B cell (primary cell): ENCODE measurements around the gene FRG2. TPM values are rescaled to one million over a fixed set of nuclear protein-coding genes. Genes with fewer than 3 reads are reported as not detected.
"Not testable (repeated sequence)": the region's sequence is repeated elsewhere in the genome, so short reads cannot be mapped to it uniquely, and the experiment has no call there.

Experiments
- ATAC-seq: fragments of 200-7000 bp; cut with Tn5 transposase; one replicate; pipeline ENCODE4 v1.10.0; 2021; ENCODE audit warnings: low read depth, mild to moderate bottlenecking, moderate number of reproducible peaks, moderate library complexity
- CTCF ChIA-PET: fragments of 350-600 bp; sonication (Branson Sonifier 250); formaldehyde crosslinking; loops from one replicate; lab custom pipeline; 2021; ENCODE audit warnings: antibody characterized with exemption, inconsistent platforms; lab: Charles Lee
- POLR2A ChIA-PET: fragments of 350-600 bp; sonication (Branson Sonifier 250); formaldehyde crosslinking; loops from one replicate; lab custom pipeline; 2021; ENCODE audit warnings: antibody characterized with exemption; lab: Charles Lee
- DNase-seq: peaks from one replicate; pipeline ENCODE4 v3.0.0; 2013
- H2AFZ ChIP-seq: 2 replicates; pipeline ENCODE4 v1.6.1; 2012; ENCODE audit warnings: mild to moderate bottlenecking, low read depth, low read length; ENCODE audit not compliant: insufficient read depth, poor library complexity, severe bottlenecking
- H3K27ac ChIP-seq, 2 donors: 1 replicate in 1 of 2; 2 replicates in 1 of 2; pipeline ENCODE4 v1.5.1; 2012 to 2013; ENCODE audit warnings: low read length in 2 of 2, mild to moderate bottlenecking in 2 of 2, moderate library complexity in 1 of 2
- H3K27me3 ChIP-seq, 4 experiments: fragments of 200-600 bp in 1 of 4; sonication (generic) in 1 of 4; replicated peaks in 1 of 4; 1 replicate in 2 of 4; 2 replicates in 2 of 4; pipeline versions ENCODE4 v1.6.1 to v1.7.0; 2013 to 2016; ENCODE audit warnings: low read length in 3 of 4, mild to moderate bottlenecking in 2 of 4, mixed read lengths in 1 of 4, moderate library complexity in 1 of 4; ENCODE audit not compliant: insufficient read depth in 4 of 4, control insufficient read depth in 3 of 4; ENCODE audit errors: control extremely low read depth in 1 of 4
- H3K36me3 ChIP-seq, 2 experiments: replicated peaks in 1 of 2; 1 replicate in 1 of 2; 2 replicates in 1 of 2; pipeline versions ENCODE4 v1.6.1 to v1.7.1; 2013; ENCODE audit warnings: low read length in 1 of 2; ENCODE audit not compliant: insufficient read depth in 2 of 2, control insufficient read depth in 1 of 2; ENCODE audit errors: control extremely low read depth in 1 of 2, extremely low read depth in 1 of 2
- H3K4me1 ChIP-seq, 2 donors: fragments of 200-600 bp in 1 of 2; sonication (generic) in 1 of 2; 1 replicate in 1 of 2; 2 replicates in 1 of 2; pipeline versions ENCODE4 v1.5.1 to v1.6.1; 2013 to 2017; ENCODE audit warnings: low read length in 2 of 2; ENCODE audit not compliant: control insufficient read depth in 2 of 2, insufficient read depth in 2 of 2
- H3K4me2 ChIP-seq: replicated peaks from 2 replicates; pipeline ENCODE3; 2012; ENCODE audit warnings: mild to moderate bottlenecking, low read depth, low read length; ENCODE audit not compliant: poor library complexity, severe bottlenecking
- H3K4me3 ChIP-seq, 5 experiments: fragments of 200-600 bp in 1 of 5; sonication (generic) in 1 of 5; 1 replicate in 3 of 5; 2 replicates in 2 of 5; pipeline versions ENCODE4 v1.5.1 to v1.7.0; 2011 to 2016; ENCODE audit warnings: low read length in 4 of 5, mild to moderate bottlenecking in 4 of 5, low read depth in 2 of 5, control low read depth in 1 of 5, moderate library complexity in 1 of 5; ENCODE audit not compliant: insufficient read depth in 1 of 5; ENCODE audit errors: control extremely low read depth in 1 of 5, extremely low read depth in 1 of 5
- H3K79me2 ChIP-seq: fragments of 200-600 bp; sonication (generic); one replicate; pipeline ENCODE4 v1.6.0; 2016; ENCODE audit warnings: low read length; ENCODE audit not compliant: control insufficient read depth, insufficient read depth
- H3K9ac ChIP-seq: fragments of 200-600 bp; sonication (generic); 2 replicates; pipeline ENCODE4 v1.6.1; 2017; ENCODE audit warnings: mild to moderate bottlenecking, low read length, moderate library complexity
- H3K9me3 ChIP-seq, 3 donors: one replicate each; pipeline versions ENCODE4 v1.6.1 to v1.7.1; 2013; ENCODE audit warnings: low read length in 2 of 3; ENCODE audit not compliant: control insufficient read depth in 2 of 3, insufficient read depth in 1 of 3; ENCODE audit errors: control extremely low read depth in 1 of 3
- H4K20me1 ChIP-seq: 2 replicates; pipeline ENCODE4 v1.6.0; 2012; ENCODE audit warnings: mild to moderate bottlenecking, low read length; ENCODE audit not compliant: insufficient read depth, control insufficient read depth, poor library complexity, severe bottlenecking
- H3K27ac Mint-ChIP-seq: one replicate; pipeline ENCODE4 v1.8.0; 2021; ENCODE audit warnings: mixed read lengths
- H3K27me3 Mint-ChIP-seq: one replicate; pipeline ENCODE4 v1.8.0; 2021; ENCODE audit warnings: mixed read lengths
- H3K4me1 Mint-ChIP-seq: one replicate; pipeline ENCODE4 v1.8.0; 2021; ENCODE audit warnings: mixed read lengths
- H3K4me3 Mint-ChIP-seq: one replicate; pipeline ENCODE4 v1.8.0; 2021; ENCODE audit warnings: mixed read lengths
- H3K9me3 Mint-ChIP-seq: one replicate; pipeline ENCODE4 v1.8.0; 2022; ENCODE audit warnings: mixed read lengths; ENCODE audit not compliant: insufficient read depth
- whole genome bisulfite sequencing: methylation state at CpG from one replicate; pipeline ENCODE4 v1.1.5; 2013; ENCODE audit warnings: missing lambda C conversion rate; ENCODE audit not compliant: insufficient coverage; 5-methylcytosine and 5-hydroxymethylcytosine counted together
- intact Hi-C: fragments of 100-400 bp; cut with micrococcal nuclease; formaldehyde crosslinking; loops from one replicate; pipeline ENCODE4 v1.10.0; 2022
- polyA plus RNA-seq: library from polyadenylated mRNA; depleted of rRNA; stranded (reverse); fragments of >200 nt; gene quantifications from 2 replicates; pipeline ENCODE4 v1.2.3, GENCODE V29; 2012
- total RNA-seq, 2 donors: library from RNA; stranded (reverse); fragments of 120-200 nt in 1 of 2; gene quantifications; 1 replicate in 1 of 2; 2 replicates in 1 of 2; pipeline versions ENCODE4 v1.2.3 to v1.2.4, GENCODE V29; 2013 to 2022

Gene FRG2
- total and polyA plus RNA-seq, 2 donors (not counting 1 experiment from before 2014, with no cell fraction given) = not detected

DNA sequence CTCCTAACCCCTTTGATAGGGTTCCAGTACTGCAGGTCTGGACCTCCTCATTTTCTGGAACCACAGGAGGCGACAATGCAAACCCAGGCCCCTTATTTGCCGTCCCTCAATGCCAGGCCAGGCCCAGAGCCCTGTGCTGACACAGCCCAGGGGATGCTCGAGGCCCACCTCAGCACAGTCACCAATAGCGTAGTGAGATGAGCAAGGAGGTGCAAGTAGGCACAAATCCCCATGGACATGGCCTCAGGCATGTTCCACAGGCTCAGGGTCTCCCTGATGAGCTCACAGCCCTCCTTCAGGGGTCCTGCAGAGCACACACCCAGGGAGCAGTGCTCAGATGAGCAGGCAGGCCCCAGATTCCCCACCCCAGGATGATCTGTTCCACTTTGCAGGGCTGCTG, 31.9 kb upstream of the FRG2 start:
- H3K4me2 ChIP-seq, H3K27me3 ChIP-seq, H2AFZ ChIP-seq, H3K9me3 Mint-ChIP-seq, H3K36me3 ChIP-seq, ATAC-seq, H3K9me3 ChIP-seq, H3K4me1 Mint-ChIP-seq, intact Hi-C loops, H3K9ac ChIP-seq, H3K4me3 Mint-ChIP-seq, H3K27ac ChIP-seq, H3K4me3 ChIP-seq, H3K79me2 ChIP-seq, H4K20me1 ChIP-seq, DNase-seq, H3K27ac Mint-ChIP-seq, POLR2A ChIA-PET, H3K27me3 Mint-ChIP-seq, H3K4me1 ChIP-seq, CTCF ChIA-PET: not testable (repeated sequence)
- no CpG with 5 or more reads among the region's 4 CpGs for WGBS

- H3K79me2 ChIP-seq, H3K9ac ChIP-seq, H3K4me3 ChIP-seq, H3K4me1 ChIP-seq, H2AFZ ChIP-seq, DNase-seq, H3K27me3 ChIP-seq, CTCF ChIA-PET, H3K27ac ChIP-seq, H3K27ac Mint-ChIP-seq, POLR2A ChIA-PET, H4K20me1 ChIP-seq, H3K4me3 Mint-ChIP-seq, H3K36me3 ChIP-seq, H3K27me3 Mint-ChIP-seq, H3K9me3 ChIP-seq, ATAC-seq, H3K4me1 Mint-ChIP-seq, H3K4me2 ChIP-seq, H3K9me3 Mint-ChIP-seq, intact Hi-C loops: not testable (repeated sequence)
- no CpG with 5 or more reads among the region's 28 CpGs for WGBS
Measured at GRCh38 chr4:190049378-190050239, 22.6 kb upstream of the FRG2 start.

- H3K9ac ChIP-seq, H2AFZ ChIP-seq, H3K27me3 Mint-ChIP-seq, H3K4me1 ChIP-seq, POLR2A ChIA-PET, H4K20me1 ChIP-seq, DNase-seq, ATAC-seq, H3K79me2 ChIP-seq, H3K4me1 Mint-ChIP-seq, H3K27ac Mint-ChIP-seq, H3K4me3 Mint-ChIP-seq, H3K36me3 ChIP-seq, H3K4me2 ChIP-seq, H3K4me3 ChIP-seq, CTCF ChIA-PET, H3K9me3 ChIP-seq, H3K27me3 ChIP-seq, H3K27ac ChIP-seq, H3K9me3 Mint-ChIP-seq, intact Hi-C loops: not testable (repeated sequence)
- no CpG with 5 or more reads among the region's 12 CpGs for WGBS
Measured at GRCh38 chr4:190047627-190048026, 20.6 kb upstream of the FRG2 start.

DNA sequence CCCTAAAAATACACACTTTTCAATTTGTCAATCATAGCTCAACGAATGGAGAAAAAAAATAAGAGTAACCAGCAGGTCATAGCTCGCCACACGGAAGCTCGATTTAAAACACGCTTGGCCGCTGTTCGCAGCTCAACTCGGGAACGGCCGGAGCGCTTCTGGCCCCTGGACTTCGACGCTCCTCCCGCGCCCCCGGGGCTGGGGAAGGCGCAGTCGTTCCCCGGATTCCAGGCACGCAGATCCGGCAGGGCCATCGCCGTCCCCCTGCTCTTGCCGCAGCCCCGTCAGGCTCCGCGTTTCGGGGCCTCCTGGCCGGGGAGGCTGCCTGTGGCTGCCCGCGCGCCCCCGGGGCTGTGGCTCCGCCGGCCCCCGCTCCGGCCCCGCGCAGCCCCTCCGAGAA, 13.8 kb upstream of the FRG2 start:
- H3K36me3 ChIP-seq, H3K4me2 ChIP-seq, H4K20me1 ChIP-seq, H3K27ac Mint-ChIP-seq, H2AFZ ChIP-seq, H3K9me3 Mint-ChIP-seq, H3K9ac ChIP-seq, DNase-seq, H3K79me2 ChIP-seq, ATAC-seq, H3K27ac ChIP-seq, H3K4me1 Mint-ChIP-seq, H3K27me3 ChIP-seq, H3K9me3 ChIP-seq, intact Hi-C loops, H3K4me1 ChIP-seq, H3K27me3 Mint-ChIP-seq, H3K4me3 Mint-ChIP-seq, H3K4me3 ChIP-seq, CTCF ChIA-PET, POLR2A ChIA-PET: not testable (repeated sequence)
- 62% methylated on average over 17 of the region's 40 CpGs for WGBS
